ENCODE results near the gene EIF2B4.

GRCh38 chr2:27324720-27325119 lies 45.4 kb downstream of the EIF2B4 start:
- no peak for TF ChIP-seq CTCF (IDR thresholded peaks at IDR 0.05)
- no peak for TF ChIP-seq TCF7L2 (IDR thresholded peaks at IDR 0.05; ENCODE audit: low read depth, low read length)
